Gastroesophageal sphincter (tissue), 3 donors: Measurements from ENCODE around the gene GABBR2.

Source experiments
- EP300 ChIP-seq: sonication (generic); formaldehyde crosslinking; IDR thresholded peaks from one replicate; pipeline ENCODE4 v1.6.1; 2017; ENCODE audit warnings: antibody characterized with exemption, mild to moderate bottlenecking
- POLR2A ChIP-seq, 2 donors: fragments of 450-650 bp; IDR thresholded peaks; one replicate each; pipeline ENCODE4 v1.6.1; 2017; ENCODE audit warnings: antibody characterized with exemption in 2 of 2, mild to moderate bottlenecking in 2 of 2, moderate library complexity in 1 of 2
- POLR2AphosphoS5 ChIP-seq: sonication (generic); formaldehyde crosslinking; IDR thresholded peaks from one replicate; pipeline ENCODE4 v1.6.1; 2017; ENCODE audit warnings: antibody characterized with exemption
- TF ChIP-seq, protein P1 (sequence below), 4 experiments: fragments of 200-600 bp in 2 of 4; fragments of 450-650 bp in 2 of 4; sonication (generic) in 1 of 4; IDR thresholded peaks; one replicate each; pipeline ENCODE4 v1.5.1; 2017 to 2019; ENCODE audit warnings: antibody characterized with exemption in 4 of 4, mild to moderate bottlenecking in 2 of 4, moderate library complexity in 2 of 4

DNA sequence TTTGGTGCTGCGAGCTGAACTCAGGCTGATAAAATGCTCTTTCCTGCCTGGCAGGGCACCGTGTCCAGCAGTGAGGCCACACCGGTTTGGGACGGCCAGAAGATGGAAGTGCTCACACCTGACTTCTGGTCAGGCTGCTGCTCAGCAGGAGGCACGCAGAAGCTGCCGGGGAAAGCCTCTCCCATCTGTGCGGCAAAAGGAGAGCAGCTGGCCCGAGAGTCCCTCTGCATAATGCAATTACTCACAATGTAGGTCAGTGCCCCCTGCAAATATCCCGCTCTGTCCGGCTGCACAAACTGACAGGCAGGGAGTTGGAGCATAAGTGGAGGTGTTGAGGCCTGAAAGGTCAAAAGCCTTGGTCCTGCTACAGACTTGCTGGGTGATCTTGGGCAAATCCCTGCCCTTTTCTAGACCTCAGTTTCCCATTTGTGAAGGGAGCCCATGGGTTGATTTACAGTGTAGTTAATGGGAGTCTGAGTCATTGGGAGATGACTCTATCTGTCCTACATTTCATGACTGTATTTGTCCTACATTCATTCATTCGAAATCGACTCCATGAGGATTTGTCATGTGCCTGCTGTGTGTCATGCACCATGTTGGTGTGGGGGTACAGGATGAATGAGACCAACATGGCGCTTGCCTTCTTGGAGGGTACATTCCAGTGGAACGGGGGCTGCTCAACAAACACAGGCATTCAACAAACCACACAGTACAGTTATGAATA lies 391.4 kb downstream of the GABBR2 start:
- no peak for TF ChIP-seq POLR2A (IDR thresholded peaks at IDR 0.05)
- TF ChIP-seq EP300 = no peak
- TF ChIP-seq, protein P1, sequence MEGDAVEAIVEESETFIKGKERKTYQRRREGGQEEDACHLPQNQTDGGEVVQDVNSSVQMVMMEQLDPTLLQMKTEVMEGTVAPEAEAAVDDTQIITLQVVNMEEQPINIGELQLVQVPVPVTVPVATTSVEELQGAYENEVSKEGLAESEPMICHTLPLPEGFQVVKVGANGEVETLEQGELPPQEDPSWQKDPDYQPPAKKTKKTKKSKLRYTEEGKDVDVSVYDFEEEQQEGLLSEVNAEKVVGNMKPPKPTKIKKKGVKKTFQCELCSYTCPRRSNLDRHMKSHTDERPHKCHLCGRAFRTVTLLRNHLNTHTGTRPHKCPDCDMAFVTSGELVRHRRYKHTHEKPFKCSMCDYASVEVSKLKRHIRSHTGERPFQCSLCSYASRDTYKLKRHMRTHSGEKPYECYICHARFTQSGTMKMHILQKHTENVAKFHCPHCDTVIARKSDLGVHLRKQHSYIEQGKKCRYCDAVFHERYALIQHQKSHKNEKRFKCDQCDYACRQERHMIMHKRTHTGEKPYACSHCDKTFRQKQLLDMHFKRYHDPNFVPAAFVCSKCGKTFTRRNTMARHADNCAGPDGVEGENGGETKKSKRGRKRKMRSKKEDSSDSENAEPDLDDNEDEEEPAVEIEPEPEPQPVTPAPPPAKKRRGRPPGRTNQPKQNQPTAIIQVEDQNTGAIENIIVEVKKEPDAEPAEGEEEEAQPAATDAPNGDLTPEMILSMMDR (IDR thresholded peaks at IDR 0.05) = no peak
- TF ChIP-seq POLR2AphosphoS5 = no peak
